Inflammatory macrophage (primary cell): ENCODE data around the gene CTDSPL.

Source experiments
- DNase-seq, 2 donors: peaks; one replicate each; pipeline ENCODE4 v3.0.0-alpha.2; 2020 to 2022

CTDSPL gene

GRCh38 chr3:37916685-37917084 lies 55.0 kb downstream of the CTDSPL start:
- no peak for DNase-seq

- DNase-seq = no peak
Measured at GRCh38 chr3:37918627-37919026, 56.9 kb downstream of the CTDSPL start.

- DNase-seq = no peak
Measured at GRCh38 chr3:37920156-37920699, 58.5 kb downstream of the CTDSPL start.

- DNase-seq = no peak
Measured at GRCh38 chr3:37921025-37921424, 59.3 kb downstream of the CTDSPL start.

- peak; percentile 57 to 71 for DNase-seq
Measured at GRCh38 chr3:37922721-37923568, 61.3 kb downstream of the CTDSPL start.

- DNase-seq = no peak
Measured at GRCh38 chr3:37923569-37924040, 61.9 kb downstream of the CTDSPL start.

- no peak for DNase-seq
Measured at GRCh38 chr3:37924453-37924852, 62.8 kb downstream of the CTDSPL start.

- DNase-seq = no peak
Measured at GRCh38 chr3:37925157-37925556, 63.5 kb downstream of the CTDSPL start.

GRCh38 chr3:37926611-37927010 lies 64.9 kb downstream of the CTDSPL start:
- no peak for DNase-seq

GRCh38 chr3:37930495-37930894 lies 68.8 kb downstream of the CTDSPL start:
- no peak for DNase-seq

GRCh38 chr3:37932505-37932904 lies 70.8 kb downstream of the CTDSPL start:
- no peak for DNase-seq

GRCh38 chr3:37934631-37935289 lies 73.1 kb downstream of the CTDSPL start:
- DNase-seq = no peak

- peak; percentile 25 to 43 for DNase-seq
Measured at GRCh38 chr3:37935290-37935668, 73.6 kb downstream of the CTDSPL start.

GRCh38 chr3:37935756-37936666 lies 74.3 kb downstream of the CTDSPL start:
- DNase-seq = no peak

GRCh38 chr3:37937156-37937555 lies 75.5 kb downstream of the CTDSPL start:
- DNase-seq = no peak

- DNase-seq = no peak
Measured at GRCh38 chr3:37938011-37938410, 76.3 kb downstream of the CTDSPL start.

GRCh38 chr3:37940242-37940908 lies 78.7 kb downstream of the CTDSPL start:
- DNase-seq = no peak

GRCh38 chr3:37941608-37942508 lies 80.2 kb downstream of the CTDSPL start:
- no peak for DNase-seq

- no peak for DNase-seq
Measured at GRCh38 chr3:37942646-37943045, 81.0 kb downstream of the CTDSPL start.

GRCh38 chr3:37943126-37943525 lies 81.4 kb downstream of the CTDSPL start:
- DNase-seq = no peak
